Suppressor macrophage treated with lipopolysaccharide for 4 hours (primary cell): ENCODE results near the gene BTBD7.
"Not testable (repeated sequence)": the region's sequence is repeated elsewhere in the genome, so short reads cannot be mapped to it uniquely, and the experiment has no call there.

ENCODE experiments used
- DNase-seq: peaks from one replicate; pipeline ENCODE4 v3.0.0-alpha.2; 2020

BTBD7 gene

DNA sequence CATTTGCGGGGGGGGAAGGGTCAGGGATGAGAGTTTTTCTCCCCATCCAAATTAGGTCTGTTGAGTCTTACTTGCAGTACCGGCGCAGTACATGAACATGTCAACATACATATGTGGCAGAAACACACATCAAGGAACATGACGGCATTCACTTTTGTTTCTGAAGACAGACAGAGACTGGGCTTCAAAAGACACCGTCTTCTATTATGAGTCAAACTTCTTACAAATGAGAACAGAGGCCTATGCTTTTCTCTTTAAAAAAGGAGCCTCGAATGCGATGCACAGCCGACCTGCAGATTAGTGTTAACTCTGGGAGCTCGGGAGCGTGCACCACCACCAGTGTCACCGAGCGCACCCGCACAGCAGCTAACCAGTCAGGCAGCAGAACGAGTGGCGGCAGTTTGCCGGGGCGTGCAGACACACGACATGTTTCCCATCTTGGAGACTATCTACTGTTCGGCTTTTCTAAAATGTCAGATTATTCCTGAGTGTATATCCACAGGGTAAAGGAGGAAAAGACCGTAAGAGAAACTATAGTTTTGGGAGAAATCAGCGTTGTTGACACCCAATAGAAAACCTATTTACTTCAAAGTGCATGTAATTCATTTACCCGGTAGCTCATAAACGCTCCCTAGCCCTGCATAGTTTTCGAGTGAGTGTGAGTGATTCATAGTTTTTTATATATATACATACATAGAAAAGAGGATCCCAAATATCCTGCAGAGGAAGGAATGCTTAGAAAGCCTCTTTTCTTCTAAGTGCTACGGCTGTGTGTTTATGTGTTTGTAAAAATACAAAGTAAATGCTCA is 92.8 kb downstream of the BTBD7 start:
- no peak for DNase-seq

DNA sequence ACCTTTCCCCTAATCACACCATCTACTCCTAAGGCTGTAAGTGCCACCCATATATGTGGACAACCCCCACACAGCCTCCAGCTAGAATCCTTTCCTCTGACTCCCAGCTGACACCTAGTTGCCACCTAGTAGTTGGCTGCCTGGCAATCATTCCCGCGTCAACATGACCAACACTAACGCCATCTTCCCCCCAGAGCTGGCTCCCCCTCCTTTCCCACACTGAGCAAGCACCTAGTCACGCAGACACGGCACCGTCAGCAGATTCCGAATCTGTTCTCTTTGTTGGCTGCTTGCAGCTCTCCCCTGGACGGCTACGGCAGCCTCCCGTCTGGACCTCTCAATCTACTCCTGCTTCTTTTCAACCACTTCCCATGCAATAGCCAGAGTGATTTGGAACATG is 98.0 kb downstream of the BTBD7 start:
- DNase-seq: no peak

DNA sequence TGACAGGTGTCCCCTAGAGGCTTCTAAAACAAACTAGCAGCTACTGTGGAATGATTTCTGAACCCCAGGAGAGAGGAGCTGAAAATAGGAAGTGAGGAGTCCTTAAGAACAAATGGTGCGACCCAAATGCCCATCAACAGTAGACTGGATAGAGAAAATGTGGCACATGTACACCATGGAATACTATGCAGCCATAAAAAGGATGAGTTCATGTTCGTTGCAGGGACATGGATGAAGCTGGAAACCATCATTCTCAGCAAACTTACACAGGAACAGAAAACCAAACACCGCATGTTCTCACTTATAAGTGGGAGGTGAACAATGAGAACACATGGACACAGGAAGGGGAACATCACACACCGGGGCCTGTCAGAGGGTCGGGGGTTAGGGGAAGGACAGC is 99.8 kb downstream of the BTBD7 start:
- not testable (repeated sequence) for DNase-seq

GRCh38 chr14:93232159-93232558 is 100.7 kb downstream of the BTBD7 start:
- no peak for DNase-seq

DNA sequence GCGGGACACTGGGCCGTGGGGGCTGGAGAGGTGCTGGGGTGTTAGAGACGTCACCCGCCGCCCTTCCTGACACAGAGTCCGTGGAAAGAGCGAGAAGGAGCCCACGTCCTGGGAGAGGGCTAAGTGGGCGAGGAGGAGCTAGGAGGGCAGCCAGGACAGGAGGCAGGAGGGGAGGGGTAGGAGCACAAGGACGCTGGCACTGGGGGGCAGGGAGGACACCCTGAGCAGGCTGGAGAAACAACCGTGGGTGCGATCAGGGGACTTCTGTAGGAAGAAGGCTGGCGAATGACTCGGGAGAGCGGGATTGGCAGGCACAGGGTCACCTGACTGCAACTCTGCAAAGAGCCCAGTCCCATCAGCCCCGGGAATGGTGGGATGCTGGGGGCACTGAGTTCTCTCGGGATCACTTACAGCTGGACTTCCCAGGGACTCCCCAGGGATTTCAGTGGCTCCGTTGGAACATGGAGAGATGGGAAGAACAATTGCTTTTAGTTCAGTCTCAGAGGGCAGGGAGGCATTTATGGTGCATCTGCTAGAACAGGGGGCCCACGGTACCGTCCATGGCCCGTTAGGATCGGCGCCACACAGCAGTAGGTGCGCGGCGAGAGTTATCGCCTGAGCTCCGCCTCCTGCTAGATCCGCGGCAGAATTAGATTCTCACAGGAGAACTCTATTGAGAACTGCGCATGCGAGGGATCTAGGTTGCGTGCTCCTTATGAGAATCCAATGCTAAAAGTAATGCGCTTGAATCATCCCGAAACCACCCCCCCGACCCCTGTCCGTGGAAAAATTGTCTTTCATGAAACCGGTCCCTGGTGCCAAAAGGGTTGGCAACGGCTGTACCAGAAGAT is 101.5 kb downstream of the BTBD7 start:
- no peak for DNase-seq

DNA sequence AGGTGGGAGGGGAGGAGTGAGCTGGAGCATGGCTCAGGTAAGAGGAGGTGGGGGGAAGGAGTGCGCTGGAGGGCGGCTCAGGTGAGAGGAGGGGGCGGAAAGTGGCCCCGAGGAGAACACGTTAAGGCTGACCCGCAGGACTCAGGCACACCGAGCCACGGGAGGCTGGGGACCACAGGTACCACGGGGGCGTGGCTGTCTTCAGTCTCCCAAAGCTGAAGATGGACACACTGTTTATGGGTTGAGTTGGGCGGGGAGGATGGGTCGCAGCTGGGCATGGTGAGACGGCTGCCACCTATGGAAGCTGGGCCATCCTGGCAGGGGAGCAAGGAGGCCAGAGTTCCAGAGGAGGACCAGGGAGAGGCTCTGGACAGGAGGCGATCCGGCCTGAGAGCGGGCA is 102.3 kb downstream of the BTBD7 start:
- no peak for DNase-seq

DNA sequence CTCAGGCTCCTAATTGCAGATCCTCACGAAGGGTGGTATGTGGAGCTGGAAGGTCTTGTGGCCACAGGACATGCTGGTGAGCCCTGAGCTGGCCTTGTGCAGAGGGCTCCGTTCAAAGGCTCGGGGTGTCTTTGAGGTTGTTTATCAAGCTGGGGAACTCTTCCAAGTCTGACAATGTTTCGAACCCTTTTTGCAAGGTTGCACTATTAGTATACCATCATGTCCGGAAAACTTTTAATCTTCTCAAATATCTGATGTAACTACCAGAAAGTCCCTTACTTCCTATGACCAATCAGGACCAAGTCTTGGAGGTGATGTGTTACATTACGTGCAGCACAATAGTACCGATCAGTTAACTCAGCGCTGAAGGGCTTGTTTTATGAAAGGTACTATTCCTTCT is 104.3 kb downstream of the BTBD7 start:
- DNase-seq: no peak

DNA sequence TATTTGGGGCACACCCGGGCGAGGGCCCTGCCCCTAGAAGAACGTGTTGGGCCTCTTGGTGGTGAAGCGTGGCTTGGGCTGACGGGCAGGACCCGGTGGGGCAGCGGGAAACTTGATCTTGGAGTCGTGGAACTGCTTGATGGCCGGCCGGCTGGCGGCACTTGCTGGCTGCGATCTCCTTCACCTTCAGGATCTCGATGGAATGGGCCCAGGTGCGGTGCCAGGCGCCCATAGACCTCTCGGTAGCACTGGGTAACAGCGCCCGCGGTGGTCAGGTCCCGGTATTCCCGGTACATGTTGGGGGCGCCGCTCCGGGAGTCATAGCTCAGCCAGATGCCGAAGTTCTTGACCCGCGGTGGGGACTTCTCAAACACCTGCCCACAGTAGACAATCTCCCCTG is 109.3 kb downstream of the BTBD7 start:
- no peak for DNase-seq

- no peak for DNase-seq
Observed at GRCh38 chr14:93220509-93220908, 112.3 kb downstream of the BTBD7 start.

DNA sequence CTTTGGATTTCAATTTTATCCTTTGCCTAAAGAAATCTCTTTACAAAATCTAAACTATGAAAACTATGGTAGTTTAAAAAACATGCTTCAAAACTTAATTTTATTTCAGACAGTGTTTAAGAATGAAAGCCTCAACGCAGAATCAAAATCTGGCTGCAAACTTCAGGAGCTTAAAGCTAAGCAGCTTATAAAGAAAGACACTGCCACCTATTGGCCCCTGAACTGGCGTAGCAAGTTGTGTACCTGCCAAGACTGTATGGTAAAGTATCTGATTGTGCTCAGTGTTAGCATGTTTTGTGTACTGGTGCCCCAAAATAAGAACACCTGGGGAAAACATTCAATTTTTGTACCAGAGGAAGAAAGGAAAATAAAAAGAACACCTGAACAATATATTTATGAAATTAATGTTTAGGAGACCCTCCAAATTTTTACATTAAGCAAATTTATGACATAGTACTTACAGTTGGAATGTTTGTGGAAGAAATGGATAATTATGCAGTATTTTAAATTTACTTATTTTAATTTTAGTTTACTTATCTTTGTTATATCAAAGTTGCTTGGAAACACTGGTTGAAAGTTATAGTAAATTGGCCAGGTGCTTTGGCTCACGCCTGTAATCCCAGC is 113.6 kb downstream of the BTBD7 start:
- peak; percentile 55 for DNase-seq

DNA sequence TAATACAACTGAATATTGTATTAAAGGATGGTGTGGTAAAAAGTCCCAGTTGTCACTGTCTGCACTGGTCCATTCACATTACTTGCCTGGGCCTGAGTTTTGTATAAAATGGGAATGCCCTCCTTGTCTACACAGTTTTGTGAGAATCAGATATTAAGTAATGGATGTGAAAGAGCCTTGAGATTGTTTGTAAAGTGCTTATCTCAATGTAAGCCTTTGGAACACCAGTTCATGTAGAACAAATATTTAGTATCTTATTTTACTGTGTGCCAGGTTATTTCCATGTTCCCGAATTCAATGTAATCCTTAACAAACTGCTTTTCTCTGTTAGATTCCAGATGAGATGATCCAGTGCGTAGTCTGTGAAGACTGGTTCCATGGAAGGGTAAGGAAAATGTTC is 118.2 kb downstream of the BTBD7 start:
- no peak for DNase-seq

- DNase-seq: no peak
Observed at GRCh38 chr14:93212432-93212831, 120.4 kb downstream of the BTBD7 start.

- peak; percentile 68 for DNase-seq
Observed at GRCh38 chr14:93207468-93208308, 125.1 kb downstream of the BTBD7 start.

GRCh38 chr14:93206793-93207467 is 125.9 kb downstream of the BTBD7 start, which contains the start of the genes GON7 and UBR7:
Gene GON7, minus strand, starts transcription at chr14:93207065. Its CDS starts 28 bp downstream, at chr14:93207037.
Gene UBR7, plus strand, starts transcription at chr14:93207256. Its CDS starts 36 bp downstream, at chr14:93207292.
- DNase-seq: peak; percentile 98

- DNase-seq: no peak
Observed at GRCh38 chr14:93201155-93201704, 131.6 kb downstream of the BTBD7 start.

- no peak for DNase-seq
Observed at GRCh38 chr14:93200553-93200952, 132.3 kb downstream of the BTBD7 start.

DNA sequence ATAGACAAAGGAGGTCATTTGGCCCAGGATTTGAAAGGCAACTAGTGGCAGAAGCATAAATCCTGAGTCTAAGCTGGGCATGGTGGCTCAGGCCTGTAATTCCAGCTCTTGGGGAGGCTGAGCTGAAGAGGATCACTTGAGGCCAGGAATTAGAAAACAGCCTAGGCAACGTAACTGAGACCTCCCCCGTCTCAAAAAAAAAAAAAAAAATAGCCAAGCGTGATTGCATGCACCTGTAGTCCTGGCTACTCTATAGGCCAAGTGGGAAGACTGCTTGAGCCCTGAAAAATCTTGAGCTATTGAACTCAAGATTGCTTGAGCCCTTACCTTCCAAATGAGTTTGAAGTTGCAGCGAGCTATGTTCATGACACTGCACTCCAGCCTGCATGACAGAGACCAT is 133.8 kb downstream of the BTBD7 start:
- no peak for DNase-seq

DNA sequence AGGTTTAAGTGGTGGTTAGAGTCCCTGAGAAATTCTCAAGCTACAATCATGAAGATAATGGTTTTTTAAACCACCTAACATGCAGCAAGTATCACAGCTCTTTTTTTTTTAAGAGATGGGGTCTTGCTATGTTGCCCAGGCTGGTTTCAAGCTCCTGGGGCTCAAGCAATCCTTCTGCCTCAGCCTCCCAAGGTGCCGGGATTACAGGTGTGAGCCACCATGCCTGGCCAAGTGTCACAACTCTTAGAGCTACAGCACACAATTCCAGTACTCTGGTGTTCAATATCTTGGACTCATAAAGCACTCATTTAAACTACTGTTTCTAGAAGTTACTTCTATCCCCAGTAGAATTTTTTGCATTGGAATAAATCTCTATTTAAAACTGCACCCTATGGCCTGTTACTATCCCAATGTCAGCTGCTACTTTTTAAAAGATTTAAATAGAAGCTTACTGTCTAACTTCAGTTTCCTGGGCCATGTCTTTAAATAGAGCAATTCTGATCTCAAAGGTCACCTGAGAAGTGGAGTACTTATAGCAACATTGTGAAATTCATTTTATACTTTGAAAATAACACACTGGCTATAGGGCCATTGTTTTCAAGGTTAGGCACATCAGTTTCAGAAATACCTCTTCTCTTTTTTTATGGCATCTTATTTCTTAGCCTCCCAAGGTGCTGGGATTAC is 137.4 kb downstream of the BTBD7 start:
- no peak for DNase-seq
